ENCODE measurements around the gene PRR33.
"Not testable (repeated sequence)": the region's sequence is repeated elsewhere in the genome, so short reads cannot be mapped to it uniquely, and the experiment has no call there.

The PRR33 gene

DNA sequence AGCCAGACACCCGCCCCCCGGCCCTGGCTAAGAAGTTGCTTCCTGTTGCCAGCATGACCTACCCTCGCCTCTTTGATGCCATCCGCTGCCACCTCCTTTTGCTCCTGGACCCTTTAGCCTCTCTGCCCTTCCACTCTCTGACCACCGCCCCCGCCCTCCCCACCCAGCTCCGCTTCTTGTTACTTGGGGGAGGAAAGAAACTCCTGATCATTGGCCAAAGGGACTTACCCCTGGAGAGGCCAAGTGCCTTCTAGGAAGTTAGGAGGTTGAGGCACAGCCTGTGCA is at the start of gene PRR33:
Gene PRR33, minus strand, starts transcription at position 65 of the 285 bp plus-strand sequence. CDS start 1,311 bp downstream, outside the sequence.
- TF ChIP-seq YY1 (IDR thresholded peaks at IDR 0.05; ENCODE audit: insufficient read depth, insufficient read length) (no peak), ZNF274 (IDR thresholded peaks at IDR 0.05; ENCODE audit: low read depth, low read length) (no peak), SUZ12 (IDR thresholded peaks at IDR 0.05; ENCODE audit: extremely low read depth, insufficient read depth, insufficient read length) (no peak)
- no peaks in the 10 kb centered on the region for H3K9me3 ChIP-seq (ENCODE audit: insufficient read depth, low read length)
- no peaks in the 10 kb centered on the region for H3K4me1 ChIP-seq (ENCODE audit: insufficient read depth, insufficient read length)
- no peaks in the 10 kb centered on the region for H3K36me3 ChIP-seq (ENCODE audit: insufficient read depth, insufficient read length, low read length)
- DNase-seq (ENCODE audit: low read depth, low spot score): no peak
- no peak within 1 kb of the TSS for H3K4me3 ChIP-seq (ENCODE audit: insufficient read length, low read depth)
- H3K9ac ChIP-seq (ENCODE audit: insufficient read length, low read depth): no peak within 1 kb of the TSS
- peaks cover 13% of the 10 kb centered on the region for H3K27me3 ChIP-seq (ENCODE audit: insufficient read depth, insufficient read length)

GRCh38 chr11:1939788-1940187 is 48.1 kb upstream of the PRR33 start:
- not testable (repeated sequence) for DNase-seq (ENCODE audit: low read depth, low spot score); H3K4me3 ChIP-seq (ENCODE audit: insufficient read length, low read depth); H3K9ac ChIP-seq (ENCODE audit: insufficient read length, low read depth); H3K9me3 ChIP-seq (ENCODE audit: insufficient read depth, low read length); H3K36me3 ChIP-seq (ENCODE audit: insufficient read depth, insufficient read length, low read length); H3K27me3 ChIP-seq (ENCODE audit: insufficient read depth, insufficient read length)
- peaks cover 18% of the 10 kb centered on the region for H3K4me1 ChIP-seq (ENCODE audit: insufficient read depth, insufficient read length)

DNA sequence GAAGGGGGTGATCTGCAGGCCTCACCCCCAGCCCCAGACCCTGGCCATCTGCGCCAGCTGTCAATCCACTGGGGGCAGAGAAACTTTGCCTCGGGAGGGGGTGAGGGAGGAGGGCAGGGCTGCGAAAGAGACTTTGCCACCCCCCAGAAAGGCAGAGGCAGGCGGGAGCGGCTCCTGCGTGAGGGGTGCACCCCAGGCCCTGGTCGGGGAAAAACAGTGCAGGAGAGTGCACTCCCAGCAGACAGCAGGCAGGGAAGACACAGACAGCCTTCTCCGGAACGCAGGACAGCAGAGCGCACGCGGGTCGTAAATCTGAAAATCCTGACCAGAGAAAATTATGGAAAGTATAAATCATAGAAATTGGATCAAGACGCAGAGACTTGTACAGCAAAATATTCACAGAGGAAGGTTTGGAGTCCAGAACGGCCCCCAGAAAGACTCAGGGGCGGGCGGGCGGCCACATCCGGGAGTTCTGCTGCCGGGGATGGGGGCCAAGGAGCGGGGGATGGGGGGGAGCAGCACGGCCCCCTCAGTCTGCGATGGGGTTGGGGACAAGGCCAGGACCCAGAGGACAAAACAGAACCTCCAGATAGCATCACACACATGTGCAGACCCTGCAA is 47.4 kb upstream of the PRR33 start:
- Histone ChIP-seq H3K36me3 (ENCODE audit: insufficient read depth, insufficient read length, low read length) (no peaks in the 10 kb centered on the region), H3K9ac (ENCODE audit: insufficient read length, low read depth) (no peak overlapping the region), H3K9me3 (ENCODE audit: insufficient read depth, low read length) (no peaks in the 10 kb centered on the region), H3K27me3 (ENCODE audit: insufficient read depth, insufficient read length) (no peaks in the 10 kb centered on the region), H3K4me3 (ENCODE audit: insufficient read length, low read depth) (no peak overlapping the region), H3K4me1 (ENCODE audit: insufficient read depth, insufficient read length) (peaks cover 18% of the 10 kb centered on the region)
- DNase-seq (ENCODE audit: low read depth, low spot score): no peak
- no peak for TF ChIP-seq ZNF274 (IDR thresholded peaks at IDR 0.05; ENCODE audit: low read depth, low read length)
- no peak for TF ChIP-seq SUZ12 (IDR thresholded peaks at IDR 0.05; ENCODE audit: extremely low read depth, insufficient read depth, insufficient read length)
- no peak for TF ChIP-seq YY1 (IDR thresholded peaks at IDR 0.05; ENCODE audit: insufficient read depth, insufficient read length)

DNA sequence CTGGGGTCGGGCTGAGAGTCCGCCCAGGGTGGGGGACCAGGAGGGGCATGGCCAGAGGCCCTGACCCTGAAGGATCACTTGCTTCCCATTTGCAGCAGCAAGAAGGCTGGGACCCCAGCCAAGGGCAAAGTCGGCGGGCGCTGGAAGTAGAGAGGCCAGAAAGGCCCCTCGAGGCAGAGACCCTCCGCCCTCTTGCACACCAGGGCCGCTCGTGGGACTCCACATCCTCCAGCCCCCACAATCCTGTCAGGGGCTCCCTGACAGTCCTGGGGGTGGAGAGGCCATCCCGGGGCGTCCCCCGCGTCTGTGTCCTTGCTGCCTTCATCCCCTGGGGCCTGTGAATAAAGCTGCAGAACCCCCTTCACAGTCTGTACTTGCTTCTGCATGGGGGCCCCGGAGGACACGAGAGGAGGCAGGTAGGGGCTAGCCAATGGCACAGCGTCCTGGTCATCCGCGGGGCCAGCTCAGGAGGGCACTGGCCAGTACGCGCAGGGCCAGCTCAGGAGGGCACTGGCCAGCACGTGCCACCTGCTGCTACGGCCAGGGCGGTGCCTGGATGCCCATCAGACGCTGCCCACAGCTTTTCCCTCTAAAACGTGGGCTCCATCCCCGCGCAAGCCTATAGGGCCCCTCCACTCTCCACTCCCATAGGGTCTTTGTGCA is 46.8 kb upstream of the PRR33 start:
- Histone ChIP-seq H3K9ac (ENCODE audit: insufficient read length, low read depth) (no peak overlapping the region), H3K4me3 (ENCODE audit: insufficient read length, low read depth) (no peak overlapping the region), H3K27me3 (ENCODE audit: insufficient read depth, insufficient read length) (peaks cover under 1% of the 10 kb centered on the region), H3K4me1 (ENCODE audit: insufficient read depth, insufficient read length) (peaks cover 18% of the 10 kb centered on the region), H3K36me3 (ENCODE audit: insufficient read depth, insufficient read length, low read length) (no peaks in the 10 kb centered on the region), H3K9me3 (ENCODE audit: insufficient read depth, low read length) (no peaks in the 10 kb centered on the region)
- no peak for DNase-seq (ENCODE audit: low read depth, low spot score)
- TF ChIP-seq SUZ12 (IDR thresholded peaks at IDR 0.05; ENCODE audit: extremely low read depth, insufficient read depth, insufficient read length): no peak
- no peak for TF ChIP-seq ZNF274 (IDR thresholded peaks at IDR 0.05; ENCODE audit: low read depth, low read length)
- no peak for TF ChIP-seq YY1 (IDR thresholded peaks at IDR 0.05; ENCODE audit: insufficient read depth, insufficient read length)

DNA sequence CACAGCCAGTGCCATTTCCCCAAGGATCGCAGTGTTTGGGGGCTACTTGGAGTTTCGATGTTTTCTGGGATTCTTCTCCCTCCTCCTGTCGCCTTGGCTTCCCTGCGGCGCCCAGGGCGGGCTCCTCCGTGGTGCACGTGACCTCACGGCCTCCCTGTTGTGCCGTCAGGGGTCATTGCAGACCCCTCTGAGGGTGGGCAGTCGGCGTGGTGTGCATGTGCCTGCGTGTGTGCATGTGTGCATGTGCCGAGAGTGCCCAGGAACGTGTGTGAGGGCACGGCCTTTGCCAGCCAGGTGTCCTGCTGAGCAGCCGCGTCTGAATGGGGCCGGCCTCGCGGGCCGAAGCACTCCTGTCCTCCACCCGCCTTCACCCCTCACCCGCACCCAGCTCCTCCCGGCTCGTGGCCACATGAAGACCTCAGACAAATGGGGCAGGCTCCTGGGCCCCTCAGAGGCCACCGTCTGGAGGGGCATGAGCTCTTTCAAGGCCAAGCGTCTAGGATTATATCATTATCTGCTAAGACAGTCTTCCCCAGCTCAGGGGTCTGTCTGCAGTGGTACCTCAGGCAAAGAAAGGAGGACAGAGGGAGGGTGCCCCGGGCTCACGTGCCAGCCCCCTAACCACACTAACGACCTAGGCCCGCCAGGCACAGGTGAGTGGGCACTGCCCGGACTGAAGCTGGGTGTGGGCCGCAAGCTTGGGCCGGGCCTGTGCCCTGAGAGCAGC is 46.1 kb upstream of the PRR33 start:
- Histone ChIP-seq H3K36me3 (ENCODE audit: insufficient read depth, insufficient read length, low read length) (no peaks in the 10 kb centered on the region), H3K4me1 (ENCODE audit: insufficient read depth, insufficient read length) (peaks cover 18% of the 10 kb centered on the region), H3K9me3 (ENCODE audit: insufficient read depth, low read length) (no peaks in the 10 kb centered on the region), H3K9ac (ENCODE audit: insufficient read length, low read depth) (no peak overlapping the region), H3K4me3 (ENCODE audit: insufficient read length, low read depth) (no peak overlapping the region), H3K27me3 (ENCODE audit: insufficient read depth, insufficient read length) (peaks cover 4% of the 10 kb centered on the region)
- DNase-seq (ENCODE audit: low read depth, low spot score): no peak
- no peak for TF ChIP-seq YY1 (IDR thresholded peaks at IDR 0.05; ENCODE audit: insufficient read depth, insufficient read length)
- no peak for TF ChIP-seq ZNF274 (IDR thresholded peaks at IDR 0.05; ENCODE audit: low read depth, low read length)
- no peak for TF ChIP-seq SUZ12 (IDR thresholded peaks at IDR 0.05; ENCODE audit: extremely low read depth, insufficient read depth, insufficient read length)

DNA sequence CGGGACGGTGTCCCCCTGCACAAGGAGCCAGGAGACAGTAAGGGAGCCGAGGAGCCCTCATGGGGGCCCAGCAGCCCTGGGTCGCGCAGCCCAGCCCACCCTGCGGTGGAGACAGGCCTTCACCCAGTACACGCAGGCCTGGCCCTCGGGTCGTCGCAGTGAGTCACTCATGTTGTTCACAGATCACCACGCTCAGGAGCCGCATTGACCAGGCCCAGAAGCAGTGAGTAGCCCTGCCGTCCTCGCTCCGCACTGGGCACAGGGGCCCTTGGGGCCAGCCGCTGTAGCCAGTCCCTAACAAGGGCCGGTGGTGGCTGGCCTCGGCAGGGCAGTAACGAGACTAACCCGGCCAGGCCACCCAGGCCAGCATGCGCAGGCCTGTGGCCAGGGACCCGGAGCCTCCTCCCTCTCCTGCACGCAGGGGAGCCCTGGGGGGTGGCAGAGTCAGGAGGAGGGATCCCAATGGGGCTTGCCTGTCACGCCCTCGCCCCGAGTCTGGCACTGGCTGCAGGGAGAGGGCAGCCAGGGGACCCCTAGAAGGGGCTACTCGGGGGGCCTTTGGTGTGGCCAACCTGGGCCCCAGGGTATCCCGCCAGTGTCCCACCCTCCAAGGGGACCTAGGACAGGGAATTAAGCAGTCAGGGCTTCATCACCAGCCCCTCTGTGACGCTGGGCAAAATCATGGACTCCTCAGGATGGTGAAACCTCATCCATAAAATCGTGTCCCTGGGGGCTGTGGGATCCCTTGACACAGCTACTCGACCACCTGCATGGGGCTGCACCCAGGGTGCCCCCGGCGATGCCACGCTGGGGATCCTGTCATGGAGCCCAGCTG is 45.3 kb upstream of the PRR33 start:
- H3K9me3 ChIP-seq (ENCODE audit: insufficient read depth, low read length): no peaks in the 10 kb centered on the region
- H3K4me3 ChIP-seq (ENCODE audit: insufficient read length, low read depth): no peak overlapping the region
- no peak overlapping the region for H3K9ac ChIP-seq (ENCODE audit: insufficient read length, low read depth)
- H3K36me3 ChIP-seq (ENCODE audit: insufficient read depth, insufficient read length, low read length): no peaks in the 10 kb centered on the region
- peaks cover 12% of the 10 kb centered on the region for H3K4me1 ChIP-seq (ENCODE audit: insufficient read depth, insufficient read length)
- DNase-seq (ENCODE audit: low read depth, low spot score): no peak
- H3K27me3 ChIP-seq (ENCODE audit: insufficient read depth, insufficient read length): peaks cover 4% of the 10 kb centered on the region
- TF ChIP-seq ZNF274 (IDR thresholded peaks at IDR 0.05; ENCODE audit: low read depth, low read length) (no peak), YY1 (IDR thresholded peaks at IDR 0.05; ENCODE audit: insufficient read depth, insufficient read length) (no peak), SUZ12 (IDR thresholded peaks at IDR 0.05; ENCODE audit: extremely low read depth, insufficient read depth, insufficient read length) (no peak)
